ENCODE measurements around the gene ADAMTS14.

DNA sequence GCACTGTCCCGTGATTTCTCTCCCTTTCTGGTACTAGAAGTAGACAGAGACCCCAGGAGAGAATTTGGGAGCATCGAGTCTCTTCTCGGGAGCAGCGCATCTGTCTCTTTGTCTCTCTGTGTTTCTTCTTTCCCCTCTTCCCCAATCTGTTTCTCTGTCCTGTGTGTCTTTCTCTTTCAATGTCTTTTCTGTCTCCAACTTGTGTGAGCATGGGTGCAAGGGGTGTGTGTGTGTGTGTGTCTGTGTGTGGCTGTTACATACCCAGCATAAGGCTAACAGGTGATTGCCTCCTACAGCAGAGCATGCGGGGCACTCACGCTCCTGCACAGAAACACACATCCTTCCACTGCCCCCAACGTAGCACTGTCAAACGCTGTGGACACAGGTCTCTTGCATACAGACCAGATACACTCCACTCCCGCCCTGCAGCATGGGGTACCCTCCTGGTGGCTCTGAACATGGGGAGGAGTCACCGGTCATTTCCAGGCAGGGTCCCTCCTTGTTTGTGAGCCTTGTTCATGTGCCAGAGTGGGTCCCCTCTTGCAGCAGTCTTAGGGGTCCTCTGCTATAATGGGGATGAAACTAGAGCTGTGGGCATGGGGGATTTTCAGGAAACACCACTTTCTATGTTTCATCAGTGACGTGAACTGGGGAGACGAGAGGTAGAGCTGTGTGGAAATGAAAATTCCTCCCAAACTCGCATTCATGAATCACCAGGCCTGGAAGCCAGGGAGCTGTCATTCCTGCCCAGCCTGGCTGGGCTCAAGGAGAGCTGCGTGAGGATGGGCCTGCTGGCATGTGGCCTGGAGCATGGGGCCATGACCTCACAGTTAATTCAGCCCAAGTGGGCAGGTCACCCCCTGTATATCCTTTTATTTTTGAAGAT, 980 bp downstream of the ADAMTS14 start:
- TF ChIP-seq, protein P1, sequence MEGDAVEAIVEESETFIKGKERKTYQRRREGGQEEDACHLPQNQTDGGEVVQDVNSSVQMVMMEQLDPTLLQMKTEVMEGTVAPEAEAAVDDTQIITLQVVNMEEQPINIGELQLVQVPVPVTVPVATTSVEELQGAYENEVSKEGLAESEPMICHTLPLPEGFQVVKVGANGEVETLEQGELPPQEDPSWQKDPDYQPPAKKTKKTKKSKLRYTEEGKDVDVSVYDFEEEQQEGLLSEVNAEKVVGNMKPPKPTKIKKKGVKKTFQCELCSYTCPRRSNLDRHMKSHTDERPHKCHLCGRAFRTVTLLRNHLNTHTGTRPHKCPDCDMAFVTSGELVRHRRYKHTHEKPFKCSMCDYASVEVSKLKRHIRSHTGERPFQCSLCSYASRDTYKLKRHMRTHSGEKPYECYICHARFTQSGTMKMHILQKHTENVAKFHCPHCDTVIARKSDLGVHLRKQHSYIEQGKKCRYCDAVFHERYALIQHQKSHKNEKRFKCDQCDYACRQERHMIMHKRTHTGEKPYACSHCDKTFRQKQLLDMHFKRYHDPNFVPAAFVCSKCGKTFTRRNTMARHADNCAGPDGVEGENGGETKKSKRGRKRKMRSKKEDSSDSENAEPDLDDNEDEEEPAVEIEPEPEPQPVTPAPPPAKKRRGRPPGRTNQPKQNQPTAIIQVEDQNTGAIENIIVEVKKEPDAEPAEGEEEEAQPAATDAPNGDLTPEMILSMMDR (conservative IDR thresholded peaks at IDR 0.05; ENCODE audit: low read length) = no peak
- TF ChIP-seq EZH2phosphoT487 (IDR thresholded peaks at IDR 0.05; ENCODE audit: borderline replicate concordance, low read depth, low read length) = no peak

Data from OCI-LY7 (cell line).